NCI-H345 (cell line): Measurements from ENCODE around the gene METTL15.
"Not testable (repeated sequence)": the region's sequence is repeated elsewhere in the genome, so short reads cannot be mapped to it uniquely, and the experiment has no call there.

ENCODE experiments used
- DNase-seq: peaks from one replicate; lab custom pipeline; 2025; lab: John Stamatoyannopoulos, UW

METTL15 gene

DNA sequence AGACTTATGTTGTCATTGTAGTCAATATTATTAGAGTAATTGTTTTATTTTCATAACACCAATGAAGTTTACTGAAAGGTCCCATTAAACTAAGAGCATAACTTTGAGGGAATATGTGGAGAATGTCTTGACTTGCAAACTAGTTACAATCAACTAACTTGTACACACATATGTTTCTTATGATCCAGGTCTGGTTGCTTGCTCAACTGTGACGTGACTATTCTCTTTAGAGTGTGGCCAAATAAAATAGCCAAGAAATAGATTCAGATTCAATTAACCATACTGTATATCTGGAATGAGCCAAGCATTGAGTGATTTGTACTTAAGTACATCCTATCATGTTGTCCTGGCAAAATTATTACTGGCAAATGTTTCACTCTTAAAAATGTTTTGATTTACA is 101.7 kb downstream of the METTL15 start:
- DNase-seq = no peak

DNA sequence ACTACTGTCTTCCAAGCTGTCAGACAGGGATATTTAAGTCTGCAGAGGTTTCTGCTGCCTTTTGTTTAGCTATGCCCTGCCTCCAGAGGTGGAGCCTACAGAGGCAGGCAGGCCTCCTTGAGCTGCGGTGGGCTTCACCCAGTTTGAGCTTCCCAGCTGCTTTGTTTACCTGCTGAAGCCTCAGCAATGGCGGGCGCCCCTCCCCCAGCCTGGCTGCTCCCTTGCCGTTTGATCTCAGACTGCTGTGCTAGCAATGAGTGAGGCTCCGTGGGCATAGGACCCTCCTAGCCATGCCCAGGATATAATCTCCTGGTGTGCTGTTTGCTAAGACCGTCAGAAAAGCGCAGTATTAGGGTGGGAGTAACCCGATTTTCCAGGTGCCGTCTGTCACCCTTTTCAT is 113.9 kb downstream of the METTL15 start:
- DNase-seq = not testable (repeated sequence)

DNA sequence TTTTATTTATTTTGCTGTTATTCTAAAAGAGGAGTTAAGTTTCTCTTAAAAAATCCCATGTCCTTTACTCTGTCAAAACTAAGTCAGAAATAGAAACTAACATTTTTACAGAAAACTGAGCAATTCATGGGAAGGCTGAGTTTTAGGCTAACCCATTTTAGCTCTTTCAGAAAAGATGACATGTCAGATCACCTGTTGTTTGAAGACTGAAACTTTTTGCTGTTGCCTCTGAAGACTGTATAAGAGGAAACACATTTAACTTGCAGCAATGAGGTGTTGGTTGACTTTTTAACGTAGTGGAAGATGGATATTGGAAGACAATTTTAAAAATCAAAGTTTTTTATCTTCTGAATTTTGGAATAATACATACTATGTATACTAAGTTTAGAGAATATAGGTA is 115.4 kb downstream of the METTL15 start:
- DNase-seq = no peak

DNA sequence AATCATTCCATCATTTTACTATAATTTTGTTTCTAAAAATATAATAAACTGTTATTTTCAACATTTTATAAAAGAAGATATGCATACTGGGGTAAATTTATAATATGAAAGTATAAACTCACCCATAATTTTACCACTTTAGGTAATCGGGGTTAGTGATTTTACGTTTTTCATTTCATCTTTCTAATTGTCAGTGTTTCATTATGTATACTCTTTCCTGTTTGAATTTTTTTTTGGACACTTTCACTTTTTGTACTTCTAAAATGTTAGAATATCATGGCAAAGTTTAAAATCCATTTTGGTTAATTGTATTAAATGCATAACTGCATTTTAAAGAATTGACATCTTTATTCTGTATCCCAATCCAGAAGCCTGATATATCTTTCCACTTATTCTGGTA is 115.8 kb downstream of the METTL15 start:
- no peak for DNase-seq

DNA sequence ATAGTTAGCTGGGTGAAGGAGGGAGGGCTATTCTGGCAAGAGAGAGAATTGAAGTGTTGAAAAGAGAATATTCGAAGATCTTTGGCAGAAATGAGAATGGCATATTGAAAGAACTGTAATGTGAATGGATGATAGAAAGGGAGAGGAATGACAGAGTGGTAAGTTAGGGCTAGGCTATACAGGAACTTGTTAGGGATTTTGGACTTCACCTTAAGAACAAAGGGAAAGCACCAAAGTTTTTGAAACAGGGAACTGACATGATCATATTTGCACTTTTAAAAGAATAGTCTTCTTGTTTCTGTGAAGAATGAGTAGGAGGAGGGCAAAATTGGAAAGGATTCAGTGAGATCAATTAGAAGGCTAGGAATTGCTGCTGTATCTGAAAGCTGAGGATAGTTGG is 119.3 kb downstream of the METTL15 start:
- DNase-seq = no peak

DNA sequence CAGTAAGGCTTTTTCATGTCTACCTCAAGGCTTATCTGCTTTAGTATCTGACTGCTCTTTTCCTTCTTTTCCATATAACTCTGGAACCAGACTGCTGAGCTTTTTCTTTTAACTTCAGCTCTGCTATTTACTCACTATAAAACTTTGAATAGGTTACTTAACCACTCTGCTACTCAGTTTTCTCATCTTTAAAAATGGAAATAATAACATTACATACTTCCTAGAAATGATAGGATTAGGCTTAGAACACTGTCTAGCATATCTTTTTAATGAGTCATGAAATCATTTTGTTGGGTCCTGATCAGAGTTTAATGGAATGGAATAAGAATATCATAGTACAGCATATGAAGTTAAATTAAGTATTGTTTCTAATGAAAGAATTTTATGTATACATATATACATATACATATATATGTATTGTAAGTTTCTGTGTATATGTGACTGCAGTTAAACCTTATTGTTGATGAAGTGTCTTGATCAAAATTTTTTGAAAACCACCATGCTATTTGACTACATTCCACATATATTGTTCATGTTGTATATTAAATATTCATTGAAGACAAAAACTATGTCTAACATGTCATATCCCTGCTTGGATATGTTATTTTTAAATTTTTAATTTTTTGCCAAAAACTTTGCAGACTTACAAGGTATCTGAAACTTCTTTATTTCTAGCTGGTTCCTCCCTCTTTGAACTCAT is 120.2 kb downstream of the METTL15 start:
- no peak for DNase-seq

DNA sequence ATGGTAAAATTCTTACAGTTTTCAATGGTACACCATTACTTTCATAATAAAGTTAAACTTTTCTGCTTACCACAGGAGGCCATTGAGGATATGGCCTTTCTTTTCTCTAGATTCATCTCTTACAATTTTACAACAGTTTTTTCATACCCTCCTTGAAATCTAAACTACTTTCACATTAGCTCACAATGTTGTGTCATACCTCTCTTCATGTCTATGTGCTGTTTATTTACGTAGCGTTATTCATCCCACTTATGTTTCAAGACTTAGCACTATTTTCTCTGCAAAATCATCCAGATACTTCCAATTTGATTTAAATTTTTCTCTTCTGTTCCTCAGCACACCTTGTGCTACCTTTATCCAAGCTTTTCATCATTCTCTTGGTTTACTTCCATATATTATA is 123.3 kb downstream of the METTL15 start:
- no peak for DNase-seq

DNA sequence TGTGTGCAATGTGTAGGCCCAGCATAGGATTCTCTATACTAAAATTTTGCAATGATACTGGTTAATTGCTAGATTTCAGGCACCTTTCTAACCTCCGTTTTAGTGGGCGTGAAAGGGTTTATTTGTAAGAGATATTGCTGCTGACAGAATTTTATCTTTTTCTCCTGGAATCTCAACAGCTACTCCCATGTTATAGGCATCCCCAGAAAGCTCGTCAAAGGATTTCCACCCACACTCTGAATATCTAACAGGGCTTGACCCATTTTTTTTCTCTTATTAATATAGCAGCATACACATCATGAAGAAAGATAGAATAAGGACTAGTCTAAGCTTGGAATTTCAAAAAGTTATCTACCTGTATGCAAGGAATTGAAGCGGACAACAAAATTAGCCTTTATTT is 124.5 kb downstream of the METTL15 start:
- no peak for DNase-seq

DNA sequence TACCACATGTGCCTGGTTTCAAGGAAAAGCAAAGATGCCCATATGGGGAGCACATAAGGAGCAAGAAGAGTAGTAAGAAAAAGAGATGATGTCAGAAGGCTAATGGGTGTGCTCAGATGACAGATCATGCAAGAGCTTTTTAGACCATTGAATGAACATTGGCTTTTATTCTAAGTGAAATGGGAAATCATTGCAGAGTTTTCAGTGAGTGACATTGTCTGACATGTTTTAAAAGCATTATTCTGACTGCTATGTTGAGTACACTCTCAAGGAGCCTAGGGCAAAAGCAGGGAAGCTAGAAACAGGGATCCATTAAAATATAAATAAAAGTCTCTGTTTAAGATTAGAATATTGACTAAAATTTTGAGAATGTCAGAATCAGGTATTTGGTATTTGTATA is 133.6 kb downstream of the METTL15 start:
- DNase-seq = no peak

DNA sequence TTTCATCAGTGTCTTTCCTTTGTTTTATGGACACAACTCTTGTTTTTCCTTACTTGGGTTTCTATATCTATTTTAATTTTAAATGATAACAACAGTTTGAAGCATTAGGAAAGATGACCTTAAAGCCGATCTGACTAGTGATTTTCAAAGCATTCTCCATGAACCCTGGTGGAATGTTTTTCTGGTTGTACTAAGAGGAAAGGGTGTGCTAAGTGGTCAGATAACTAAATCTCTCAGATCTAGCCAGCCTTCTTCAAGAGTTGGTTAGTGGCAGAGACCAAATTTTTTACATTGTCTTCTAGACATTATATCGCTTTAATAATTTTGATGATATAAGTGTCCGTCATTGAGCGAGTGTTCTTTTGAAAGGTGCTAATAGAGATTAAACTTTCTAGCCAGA is 134.4 kb downstream of the METTL15 start:
- no peak for DNase-seq

DNA sequence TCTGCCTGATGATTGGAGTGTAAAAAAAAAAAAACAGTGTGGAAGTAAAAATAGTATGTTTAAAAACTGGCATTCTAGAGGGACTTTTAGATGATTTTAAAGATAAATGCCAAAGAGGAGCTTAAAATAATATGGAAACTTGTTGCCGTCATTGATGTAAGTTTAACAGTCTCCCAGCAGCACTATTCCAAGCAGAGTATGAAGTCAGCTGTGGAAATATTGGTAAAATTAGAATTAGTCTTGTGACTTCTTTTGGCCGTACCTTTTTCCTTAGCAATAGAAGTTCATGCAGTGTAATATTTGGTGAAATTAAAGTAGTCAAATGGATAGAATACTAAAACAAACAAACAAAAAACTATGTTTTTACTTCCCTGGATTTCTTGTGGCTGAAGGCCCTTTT is 134.9 kb downstream of the METTL15 start:
- DNase-seq = no peak

DNA sequence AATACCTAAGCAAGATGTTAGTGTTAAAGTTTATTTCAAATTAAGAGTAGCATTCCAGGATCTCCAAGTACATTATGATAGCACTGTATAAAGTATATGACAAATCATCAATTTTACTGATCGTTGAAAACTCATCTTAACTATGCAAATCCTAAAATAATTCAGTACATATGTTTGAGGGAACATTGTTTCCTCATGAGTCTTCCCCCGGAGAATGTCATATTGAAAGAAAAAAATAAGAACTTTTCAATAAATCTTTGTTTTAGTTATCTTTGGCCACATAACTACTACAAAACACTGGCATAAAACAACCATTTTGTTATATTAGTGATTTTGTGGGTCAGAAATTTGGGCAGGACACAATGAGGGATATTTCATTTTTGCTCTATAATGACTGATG is 135.4 kb downstream of the METTL15 start:
- no peak for DNase-seq

DNA sequence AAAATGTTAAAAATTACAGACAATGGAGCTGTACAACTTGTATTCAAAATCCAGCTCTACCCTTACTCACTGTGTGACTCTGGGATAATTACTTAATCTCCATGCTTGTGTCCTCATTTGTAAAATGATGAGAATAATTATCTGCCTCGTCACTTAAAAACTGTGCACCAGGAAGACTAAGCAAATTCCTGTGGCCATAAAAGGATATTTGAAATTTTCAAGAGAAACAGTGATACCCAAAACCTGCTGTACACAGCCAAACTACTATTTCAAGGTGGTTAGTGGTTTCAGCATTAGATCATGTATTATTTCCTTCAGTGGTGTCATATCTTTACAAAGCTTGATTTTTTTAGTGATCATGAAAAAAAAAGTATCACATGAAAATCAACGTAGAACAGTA is 136.9 kb downstream of the METTL15 start:
- no peak for DNase-seq

DNA sequence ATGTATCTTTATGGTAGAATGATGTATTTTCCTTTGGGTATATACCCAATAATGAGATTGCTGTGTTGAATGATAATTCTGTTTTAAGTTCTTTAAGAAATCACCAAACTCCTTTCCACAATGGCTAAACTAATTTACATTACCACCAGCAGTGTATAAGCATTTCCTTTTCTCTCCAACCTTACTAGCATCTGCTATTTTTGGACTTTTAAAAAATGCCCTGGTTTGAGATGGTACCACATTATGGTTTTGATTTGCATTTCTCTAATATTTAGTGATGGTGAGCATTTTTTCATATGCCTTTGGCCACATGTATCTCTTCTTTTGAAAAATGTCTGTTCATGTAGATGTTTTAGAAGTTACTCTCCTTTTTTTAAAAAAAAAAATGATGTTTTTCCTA is 142.0 kb downstream of the METTL15 start:
- no peak for DNase-seq

DNA sequence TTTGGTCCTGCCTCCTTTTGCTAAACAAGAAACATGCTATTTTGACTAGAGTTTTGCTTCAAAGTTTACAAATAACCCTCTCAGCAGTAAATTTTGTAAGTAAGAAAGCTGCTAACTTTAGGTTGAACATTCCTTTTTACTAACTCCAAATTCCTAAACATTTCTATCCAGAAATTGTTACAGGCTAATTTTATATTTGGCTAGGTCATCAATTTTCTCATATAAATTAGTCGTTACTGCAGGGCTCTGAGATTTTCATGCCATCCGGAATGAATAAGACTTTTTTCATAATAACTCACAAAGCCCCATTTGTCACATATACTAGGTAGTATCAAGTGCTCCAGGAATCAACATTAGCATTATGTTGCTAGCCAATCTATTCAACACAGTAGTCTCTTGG is 143.1 kb downstream of the METTL15 start:
- no peak for DNase-seq

DNA sequence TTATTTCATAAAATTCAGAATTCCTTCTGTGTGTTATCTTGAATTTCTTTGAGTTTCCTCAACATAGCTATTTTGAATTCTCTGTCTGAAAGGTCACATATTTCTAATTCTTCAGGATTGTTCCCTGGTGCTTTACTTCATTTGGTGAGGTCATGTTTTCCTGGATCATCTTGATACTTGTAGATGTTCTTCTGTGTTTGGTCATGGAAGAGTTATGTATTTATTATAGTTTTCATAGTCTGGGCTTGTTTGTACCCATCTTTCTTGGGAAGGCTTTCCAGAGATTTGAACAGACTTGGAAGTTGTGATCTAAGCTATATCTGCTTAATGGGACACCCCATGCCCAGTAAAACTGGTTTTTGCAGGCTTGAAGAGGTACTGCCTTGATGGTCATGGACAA is 149.6 kb downstream of the METTL15 start:
- DNase-seq = no peak

DNA sequence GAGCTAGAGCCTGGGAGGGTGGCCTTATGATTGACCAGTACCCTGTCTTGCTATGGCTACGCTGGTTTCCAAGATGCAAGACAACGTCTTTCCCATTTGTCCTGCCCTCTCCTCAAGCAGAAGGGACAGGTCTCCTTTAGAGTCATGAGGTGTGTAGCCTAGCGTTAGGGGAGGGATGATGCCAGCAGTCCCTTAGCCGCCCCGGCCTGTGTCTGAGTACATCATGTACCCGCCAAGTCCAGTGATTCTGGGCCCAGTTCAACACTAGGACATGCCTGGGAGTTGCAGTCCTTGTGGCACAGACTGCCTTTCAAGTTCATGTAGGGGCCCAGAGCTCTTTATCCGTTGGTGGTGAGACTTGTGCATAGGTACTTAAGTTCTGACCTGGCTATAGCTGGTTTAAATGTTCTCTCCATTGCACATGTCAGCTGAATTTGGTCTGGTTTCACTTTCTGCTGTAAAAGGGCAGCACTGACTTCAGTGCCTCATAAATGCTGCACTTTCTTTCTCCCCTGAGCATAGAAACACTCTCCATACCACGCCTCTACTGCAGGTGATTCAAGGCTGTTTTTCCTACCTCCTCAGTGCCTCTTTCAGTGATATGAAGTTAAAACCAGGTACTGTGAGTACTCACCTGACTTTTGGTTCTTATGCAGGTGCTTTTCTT is 151.1 kb downstream of the METTL15 start:
- DNase-seq = no peak

DNA sequence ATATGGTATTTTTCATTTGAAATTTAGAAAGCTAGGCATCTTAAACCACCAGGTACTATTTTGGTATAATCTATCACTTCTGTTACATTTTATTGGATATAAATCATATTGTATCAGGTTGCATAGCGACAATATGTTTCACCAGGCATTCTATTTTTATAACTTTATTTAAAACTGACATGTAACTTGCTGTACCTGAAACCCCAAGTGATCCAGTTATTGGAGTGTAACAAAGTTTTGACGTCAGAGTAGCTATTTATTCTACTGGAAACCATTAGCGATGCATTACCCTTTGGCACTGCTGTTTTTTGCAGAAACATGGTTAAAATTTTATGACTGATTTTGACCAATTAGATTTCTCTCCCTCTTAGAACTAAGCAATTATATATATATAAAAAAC is 160.7 kb downstream of the METTL15 start:
- no peak for DNase-seq

DNA sequence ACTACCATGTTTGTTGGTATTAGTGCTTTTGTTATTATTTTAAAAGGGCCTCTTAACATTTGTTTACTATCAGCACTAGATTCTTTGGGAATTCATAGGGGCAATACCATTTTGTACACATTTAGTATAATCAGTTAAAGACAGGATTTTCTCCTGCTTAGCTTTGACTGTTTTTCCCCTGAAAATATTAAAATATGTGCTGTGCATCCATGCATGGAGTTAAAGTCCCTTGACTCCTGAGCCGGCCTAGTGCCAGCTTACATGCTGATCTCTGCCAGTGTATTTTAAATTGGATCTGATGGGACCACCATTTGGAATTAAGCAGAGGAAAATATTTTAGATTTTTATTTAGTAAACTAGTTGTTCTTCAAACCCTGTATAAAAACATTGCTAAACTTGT is 161.4 kb downstream of the METTL15 start:
- DNase-seq = no peak

DNA sequence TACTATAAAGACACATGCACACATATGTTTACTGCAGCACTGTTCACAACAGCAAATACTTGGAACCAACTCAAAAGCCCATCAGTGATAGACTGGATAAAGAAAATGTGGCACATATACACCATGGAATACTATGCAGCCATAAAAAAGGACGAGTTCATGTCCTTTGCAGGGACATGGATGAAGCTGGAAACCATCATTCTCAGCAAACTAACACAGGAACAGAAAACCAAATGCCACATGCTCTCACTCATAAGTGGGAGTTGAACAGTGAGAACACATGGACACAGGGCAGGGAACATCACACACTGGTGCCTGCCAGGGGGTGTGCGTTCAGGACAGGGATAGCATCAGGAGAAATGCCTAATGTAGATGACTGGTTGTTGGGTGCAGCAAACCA is 164.1 kb downstream of the METTL15 start:
- not testable (repeated sequence) for DNase-seq

DNA sequence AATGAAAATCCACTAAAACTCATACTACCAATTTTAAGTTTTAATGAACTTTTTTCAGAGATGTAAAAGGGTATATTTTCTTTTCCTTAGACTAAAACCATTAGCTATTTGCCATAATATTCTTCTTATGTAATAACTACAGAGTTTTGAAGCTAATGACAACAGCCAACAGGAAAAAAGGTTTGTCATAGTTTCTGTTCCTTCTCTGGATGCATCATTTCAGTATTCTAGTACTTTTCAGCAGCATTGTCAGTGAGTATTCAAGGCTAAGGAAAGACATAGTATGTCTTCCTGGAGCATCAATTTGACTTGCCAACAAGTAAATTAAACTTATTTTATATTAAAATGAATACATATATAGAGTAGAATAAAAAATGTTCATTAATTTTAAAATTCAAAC is 166.0 kb downstream of the METTL15 start:
- DNase-seq = no peak

DNA sequence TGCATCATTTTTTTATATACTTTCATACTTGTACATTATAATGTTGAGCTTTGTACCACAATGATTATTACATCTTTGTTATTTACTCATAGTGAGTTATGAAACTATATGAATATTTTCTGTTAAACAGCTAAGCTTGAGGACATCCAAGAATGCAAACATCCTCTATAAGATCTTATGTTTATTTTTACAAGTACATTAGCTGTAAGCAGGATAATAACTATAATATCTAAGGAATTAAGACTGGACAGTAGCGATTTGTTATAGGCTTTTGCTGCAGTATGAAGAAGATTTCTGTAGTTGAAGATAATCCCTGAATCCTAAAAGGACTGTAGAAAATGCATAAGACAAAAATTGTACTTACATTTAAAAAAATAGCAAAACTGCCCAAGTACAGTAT is 176.0 kb downstream of the METTL15 start:
- no peak for DNase-seq

DNA sequence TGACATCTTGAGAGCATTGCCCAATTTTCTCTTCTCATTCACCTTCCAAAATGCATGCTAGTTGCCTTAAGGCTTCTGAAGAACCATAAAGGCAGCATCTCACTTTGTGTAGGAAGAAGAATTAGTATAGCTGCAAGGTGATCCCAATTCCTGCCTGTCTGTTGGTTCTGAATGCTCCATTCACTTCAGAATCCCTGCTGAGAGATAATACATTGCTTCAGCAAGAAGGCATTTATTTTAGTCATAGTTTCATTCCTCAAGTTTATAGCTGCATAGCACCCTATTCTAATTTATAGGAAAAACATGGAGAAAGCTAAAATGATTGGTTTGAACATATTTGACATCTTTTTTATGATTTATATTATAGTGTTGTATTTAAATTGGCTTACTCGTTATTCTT is 181.3 kb downstream of the METTL15 start:
- no peak for DNase-seq

DNA sequence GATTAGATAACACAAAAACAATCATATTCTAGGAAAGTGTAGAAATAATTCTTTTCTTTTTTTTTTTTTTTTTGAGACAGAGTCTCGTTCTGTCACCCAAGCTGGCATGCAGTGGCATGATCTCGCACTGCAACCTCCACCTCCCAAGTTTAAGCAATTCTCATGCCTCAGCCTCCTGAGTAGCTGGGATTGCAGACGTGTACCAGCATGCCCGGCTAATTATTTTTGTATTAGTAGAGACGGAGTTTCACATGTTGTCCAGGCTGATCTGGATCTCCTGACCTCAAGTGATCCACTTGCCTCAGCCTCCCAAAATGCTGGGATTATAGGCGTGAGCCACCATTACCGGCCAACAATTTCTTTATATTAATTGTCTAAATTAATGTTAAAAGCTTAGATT is 182.8 kb downstream of the METTL15 start:
- DNase-seq = not testable (repeated sequence)
